ENCODE results near the gene MRPS31.

The MRPS31 gene

DNA sequence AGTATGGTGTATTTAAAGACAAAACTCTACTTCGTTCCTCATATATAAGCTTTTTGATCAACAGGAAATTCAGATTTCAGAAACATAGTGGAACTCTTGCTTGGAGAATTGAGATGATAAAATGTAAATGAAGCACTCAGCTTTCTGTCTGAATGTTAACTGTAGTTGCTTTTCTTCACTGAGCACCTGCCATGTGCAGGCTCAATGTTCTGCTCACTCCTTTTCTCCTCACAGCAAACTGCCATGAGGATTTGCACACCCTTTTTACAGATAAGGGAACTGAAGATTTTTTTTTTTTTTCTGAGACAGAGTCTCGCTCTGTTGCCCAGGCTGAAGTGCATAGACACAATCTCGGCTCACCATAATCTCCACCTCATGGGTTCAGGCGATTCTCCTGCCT lies 76.6 kb downstream of the MRPS31 start:
- no peak for DNase-seq (ENCODE audit: extremely low spot score)
- CTCF ChIA-PET, result interaction anchor here (1.3 to 2.3 kb wide), 2 partner anchors 12 to 625 kb away, joined by 3 to 11 read pairs; no protein-coding TSS in a partner anchor
- TF ChIP-seq CTCF (IDR thresholded peaks at IDR 0.05; ENCODE audit: control extremely low read depth, extremely low read depth, low read depth, missing control alignments), result no peak
- POLR2A ChIA-PET, result no interaction called here

- ChIA-PET POLR2A (no interaction called here), CTCF (no interaction called here)
- TF ChIP-seq CTCF (IDR thresholded peaks at IDR 0.05; ENCODE audit: control extremely low read depth, extremely low read depth, low read depth, missing control alignments), result no peak
- no peak for DNase-seq (ENCODE audit: extremely low spot score)
These were observed 78.0 kb downstream of the MRPS31 start for GRCh38 chr13:40692946-40693345.

DNA sequence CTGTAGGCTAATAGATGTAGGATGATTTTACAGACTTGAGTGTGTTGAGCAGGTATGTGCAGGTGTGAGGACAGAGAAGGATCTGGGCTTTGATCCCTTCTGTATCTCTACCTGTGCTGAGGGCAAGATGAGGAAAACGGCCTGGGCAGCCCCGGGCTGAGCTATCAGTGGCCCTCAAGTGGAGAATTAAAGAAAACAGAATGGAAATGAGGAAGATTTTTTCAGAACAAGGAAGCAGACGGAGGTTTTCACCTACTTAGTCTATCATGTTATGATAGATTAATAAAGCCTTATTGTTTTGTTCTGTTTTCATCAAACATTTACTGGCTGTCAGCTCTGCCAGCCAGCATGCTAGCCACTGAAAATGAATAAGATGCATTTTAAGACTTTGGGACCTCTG lies 82.2 kb downstream of the MRPS31 start:
- TF ChIP-seq CTCF (IDR thresholded peaks at IDR 0.05; ENCODE audit: control extremely low read depth, extremely low read depth, low read depth, missing control alignments), result no peak
- POLR2A ChIA-PET, result no interaction called here
- CTCF ChIA-PET, result no interaction called here
- no peak for DNase-seq (ENCODE audit: extremely low spot score)

GRCh38 chr13:40682449-40683240 lies 88.3 kb downstream of the MRPS31 start:
- ChIA-PET CTCF (interaction anchor here (0.6 to 6.5 kb wide), 32 partner anchors 9 to 1071 kb away, joined by 3 to 89 read pairs (median 4); no protein-coding TSS in a partner anchor), POLR2A (no interaction called here)
- TF ChIP-seq CTCF (IDR thresholded peaks at IDR 0.05; ENCODE audit: control extremely low read depth, extremely low read depth, low read depth, missing control alignments), result peak; percentile 47
- no peak for DNase-seq (ENCODE audit: extremely low spot score)

DNA sequence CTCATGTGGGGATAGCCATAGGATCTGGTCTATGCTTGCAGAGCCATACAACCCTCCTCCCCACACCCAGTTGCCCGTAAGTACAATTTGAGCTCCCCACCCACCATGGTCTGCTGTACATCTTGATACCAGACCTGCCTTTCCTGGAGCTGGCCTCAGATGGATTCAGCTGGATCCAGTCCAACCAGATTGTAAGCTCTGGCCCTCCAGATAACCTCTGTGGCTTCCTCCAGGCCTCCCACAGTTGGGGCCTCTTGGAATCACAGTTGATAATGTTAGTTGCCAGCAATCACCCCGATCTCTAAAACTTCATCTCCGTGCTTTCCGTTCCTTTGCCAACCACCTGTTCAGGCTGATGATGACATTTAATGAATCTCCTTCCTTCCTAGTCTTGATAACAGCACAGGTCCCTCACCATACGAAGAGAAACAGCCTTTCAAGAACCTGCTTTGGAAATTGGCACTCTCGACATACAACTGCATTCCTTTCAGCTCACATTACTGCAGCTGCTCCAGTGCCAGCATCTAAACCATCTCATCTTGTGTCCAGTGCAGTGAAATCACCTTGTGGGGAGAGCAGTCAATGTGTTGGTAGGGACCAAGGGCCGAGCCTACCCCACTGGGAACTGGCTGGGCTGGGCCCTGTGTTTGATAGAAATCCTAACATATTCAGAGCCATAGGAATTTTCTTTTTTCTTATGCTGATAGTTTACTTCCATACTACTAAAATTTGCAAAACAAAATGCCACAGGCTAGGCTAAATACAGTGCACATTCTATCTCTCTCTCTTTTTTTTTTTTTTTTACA lies 89.4 kb downstream of the MRPS31 start:
- no peak for TF ChIP-seq CTCF (IDR thresholded peaks at IDR 0.05; ENCODE audit: control extremely low read depth, extremely low read depth, low read depth, missing control alignments)
- ChIA-PET CTCF (interaction anchor here (0.8 to 6.5 kb wide), 18 partner anchors 9 to 996 kb away, joined by 3 to 89 read pairs (median 5); no protein-coding TSS in a partner anchor), POLR2A (no interaction called here)
- DNase-seq (ENCODE audit: extremely low spot score), result no peak

- CTCF ChIA-PET, result interaction anchor here (0.9 to 6.5 kb wide), 6 partner anchors 8 to 738 kb away, joined by 3 to 89 read pairs (median 36); no protein-coding TSS in a partner anchor
- POLR2A ChIA-PET, result no interaction called here
- no peak for TF ChIP-seq CTCF (IDR thresholded peaks at IDR 0.05; ENCODE audit: control extremely low read depth, extremely low read depth, low read depth, missing control alignments)
- DNase-seq (ENCODE audit: extremely low spot score), result no peak
These were observed 90.2 kb downstream of the MRPS31 start for GRCh38 chr13:40680659-40681323.

All from GM10248 (cell line).